Measurements from ENCODE around the gene CCDC85C.

DNA sequence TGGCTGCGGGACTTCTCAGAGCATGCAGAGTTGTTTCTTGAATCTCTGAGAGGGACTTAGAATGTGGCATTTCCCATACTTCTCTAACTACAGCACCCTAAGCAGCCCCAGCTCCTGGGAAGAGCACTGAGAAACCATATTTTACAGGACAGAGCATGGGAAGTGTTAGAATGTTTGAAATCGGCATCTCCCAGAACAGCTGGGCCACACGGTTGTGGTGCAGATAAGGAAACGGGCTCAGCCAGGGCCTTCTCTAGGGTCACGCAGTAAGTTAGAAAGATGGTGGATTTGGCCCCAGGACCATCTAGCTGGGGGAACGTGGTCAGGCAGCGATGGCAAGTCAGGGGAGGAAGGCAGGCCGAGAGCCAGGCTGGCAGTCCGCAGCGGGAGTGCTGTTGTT, 30.4 kb upstream of the CCDC85C start:
- TF ChIP-seq POLR2AphosphoS5 (IDR thresholded peaks at IDR 0.05) = no peak
- no peak for TF ChIP-seq POLR2A (IDR thresholded peaks at IDR 0.05)
- TF ChIP-seq, protein P1, sequence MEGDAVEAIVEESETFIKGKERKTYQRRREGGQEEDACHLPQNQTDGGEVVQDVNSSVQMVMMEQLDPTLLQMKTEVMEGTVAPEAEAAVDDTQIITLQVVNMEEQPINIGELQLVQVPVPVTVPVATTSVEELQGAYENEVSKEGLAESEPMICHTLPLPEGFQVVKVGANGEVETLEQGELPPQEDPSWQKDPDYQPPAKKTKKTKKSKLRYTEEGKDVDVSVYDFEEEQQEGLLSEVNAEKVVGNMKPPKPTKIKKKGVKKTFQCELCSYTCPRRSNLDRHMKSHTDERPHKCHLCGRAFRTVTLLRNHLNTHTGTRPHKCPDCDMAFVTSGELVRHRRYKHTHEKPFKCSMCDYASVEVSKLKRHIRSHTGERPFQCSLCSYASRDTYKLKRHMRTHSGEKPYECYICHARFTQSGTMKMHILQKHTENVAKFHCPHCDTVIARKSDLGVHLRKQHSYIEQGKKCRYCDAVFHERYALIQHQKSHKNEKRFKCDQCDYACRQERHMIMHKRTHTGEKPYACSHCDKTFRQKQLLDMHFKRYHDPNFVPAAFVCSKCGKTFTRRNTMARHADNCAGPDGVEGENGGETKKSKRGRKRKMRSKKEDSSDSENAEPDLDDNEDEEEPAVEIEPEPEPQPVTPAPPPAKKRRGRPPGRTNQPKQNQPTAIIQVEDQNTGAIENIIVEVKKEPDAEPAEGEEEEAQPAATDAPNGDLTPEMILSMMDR (IDR thresholded peaks at IDR 0.05) = no peak

Data from prostate gland (tissue), 2 donors.